Ammon's horn (tissue), 1 donor: ENCODE results near the gene USP6NL.

Experiments used
- DNase-seq: peaks from one replicate; pipeline ENCODE4 v3.0.0-alpha.2; 2016; ENCODE audit warnings: low spot score

The USP6NL gene

GRCh38 chr10:11478807-11479206 is 132.6 kb downstream of the USP6NL start:
- no peak for DNase-seq

- DNase-seq, result no peak
These were observed 135.5 kb downstream of the USP6NL start for GRCh38 chr10:11475831-11476434.

- DNase-seq, result no peak
These were observed 138.2 kb downstream of the USP6NL start for GRCh38 chr10:11473128-11473760.

- peak; percentile 77 for DNase-seq
These were observed 139.2 kb downstream of the USP6NL start for GRCh38 chr10:11472158-11472753.

GRCh38 chr10:11469575-11470391 is 141.7 kb downstream of the USP6NL start:
- DNase-seq, result no peak

- DNase-seq, result no peak
These were observed 143.2 kb downstream of the USP6NL start for GRCh38 chr10:11468126-11468742.

- peak; percentile 21 for DNase-seq
These were observed 146.0 kb downstream of the USP6NL start for GRCh38 chr10:11465406-11465805.

- no peak for DNase-seq
These were observed 148.3 kb downstream of the USP6NL start for GRCh38 chr10:11463111-11463510.

- no peak for DNase-seq
These were observed 149.4 kb downstream of the USP6NL start for GRCh38 chr10:11462071-11462470.

- DNase-seq, result no peak
These were observed 154.1 kb downstream of the USP6NL start for GRCh38 chr10:11457336-11457735.

- no peak for DNase-seq
These were observed 156.4 kb downstream of the USP6NL start for GRCh38 chr10:11454958-11455566.

- DNase-seq, result no peak
These were observed 157.3 kb downstream of the USP6NL start for GRCh38 chr10:11454160-11454559.

- DNase-seq, result no peak
These were observed 159.7 kb downstream of the USP6NL start for GRCh38 chr10:11451640-11452260.

- DNase-seq, result no peak
These were observed 161.0 kb downstream of the USP6NL start for GRCh38 chr10:11450427-11450826.

GRCh38 chr10:11449761-11450160 is 161.7 kb downstream of the USP6NL start:
- DNase-seq, result no peak

GRCh38 chr10:11448545-11449244 is 162.8 kb downstream of the USP6NL start:
- no peak for DNase-seq

- DNase-seq, result no peak
These were observed 163.3 kb downstream of the USP6NL start for GRCh38 chr10:11448190-11448544.

- DNase-seq, result peak; percentile 52
These were observed 163.9 kb downstream of the USP6NL start for GRCh38 chr10:11447586-11447985.

- DNase-seq, result no peak
These were observed 164.6 kb downstream of the USP6NL start for GRCh38 chr10:11446864-11447263.

GRCh38 chr10:11446133-11446532 is 165.3 kb downstream of the USP6NL start:
- DNase-seq, result no peak
